HG03342 (cell line): ENCODE measurements around the gene STMN3.
"Not testable (repeated sequence)": the region's sequence is repeated elsewhere in the genome, so short reads cannot be mapped to it uniquely, and the experiment has no call there.

Experiments
- ATAC-seq: cut with Tn5 transposase; IDR thresholded peaks from one replicate; pipeline ENCODE4 v1.9.1; 2021; ENCODE audit warnings: mild to moderate bottlenecking, moderate library complexity; ENCODE audit not compliant: unreplicated experiment

Gene STMN3

GRCh38 chr20:63657937-63658748 lies 4.9 kb upstream of the STMN3 start, which contains the start of gene RTEL1:
TSS of gene RTEL1 (plus strand) at chr20:63658312. CDS start at chr20:63659403, 1,091 bp downstream.
- ATAC-seq: peak; percentile 75

- no peak for ATAC-seq
Measured at GRCh38 chr20:63657260-63657936, 4.2 kb upstream of the STMN3 start.

GRCh38 chr20:63656451-63656850 lies 3.2 kb upstream of the STMN3 start:
- no peak for ATAC-seq

DNA sequence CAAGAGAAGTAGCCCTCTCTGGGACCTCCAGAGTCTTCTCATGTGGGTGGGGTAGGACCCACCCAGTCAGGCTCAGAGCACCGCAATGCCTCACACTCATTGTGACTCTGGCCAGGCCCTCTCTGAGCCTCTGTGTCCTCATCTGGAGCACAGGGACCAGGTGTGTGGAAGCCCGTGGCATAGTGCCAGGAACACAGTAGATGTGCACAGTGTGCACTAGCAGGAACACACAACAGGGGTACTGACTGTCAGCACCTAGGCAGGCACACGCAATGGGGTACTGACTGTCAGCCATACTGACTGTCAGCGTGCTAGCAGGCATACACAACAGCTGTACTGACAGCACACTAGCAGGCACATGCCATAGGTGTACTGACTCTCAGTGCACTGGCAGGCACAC lies 2.0 kb upstream of the STMN3 start:
- ATAC-seq: no peak

GRCh38 chr20:63653974-63654668 lies 897 bp upstream of the STMN3 start:
- no peak for ATAC-seq

DNA sequence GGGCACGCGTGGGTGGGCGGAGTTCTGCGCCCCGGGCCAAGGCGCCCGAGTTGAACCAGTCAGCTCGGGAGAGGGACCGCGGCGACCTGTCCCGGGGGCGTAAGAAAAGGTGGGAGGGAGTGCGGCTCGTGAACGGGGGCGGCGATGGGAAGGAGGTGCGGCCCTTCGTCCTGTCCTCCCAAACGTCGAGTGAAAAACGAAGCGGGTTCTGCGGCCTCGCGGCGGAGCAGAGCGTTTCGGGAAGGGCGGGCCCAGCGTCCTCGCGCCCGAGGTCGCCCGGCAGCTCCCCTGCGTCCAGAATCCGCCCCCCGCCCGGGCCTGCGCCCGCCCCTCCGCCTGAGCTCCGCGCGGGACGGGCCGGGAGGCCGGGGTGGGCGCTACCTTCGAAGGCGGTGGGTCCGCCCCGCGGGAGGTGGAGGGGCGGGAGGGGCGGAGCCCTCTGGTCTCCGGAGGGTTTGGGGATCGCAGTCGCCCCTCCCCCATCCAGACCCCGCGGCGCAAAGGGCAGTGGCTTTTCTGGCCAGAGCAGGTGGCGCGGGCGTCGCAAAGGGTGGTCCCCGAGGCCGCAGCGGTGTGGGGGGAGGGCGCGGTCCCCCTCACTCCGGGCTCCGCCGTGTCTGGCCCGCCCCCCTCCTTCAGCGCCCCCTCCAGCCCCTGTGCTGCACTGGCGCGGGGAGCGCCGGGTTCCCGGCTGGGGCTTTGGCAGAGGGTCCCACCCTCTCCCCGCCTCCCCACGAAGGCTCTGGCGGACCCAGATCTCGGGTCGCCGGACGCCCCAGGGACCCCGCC lies 838 bp downstream of the STMN3 start:
- no peak for ATAC-seq

GRCh38 chr20:63651942-63652191 lies 1.4 kb downstream of the STMN3 start:
- no peak for ATAC-seq

- ATAC-seq: not testable (repeated sequence)
Measured at GRCh38 chr20:63650486-63650885, 2.7 kb downstream of the STMN3 start.

GRCh38 chr20:63648895-63649589 lies 4.2 kb downstream of the STMN3 start:
- no peak for ATAC-seq

DNA sequence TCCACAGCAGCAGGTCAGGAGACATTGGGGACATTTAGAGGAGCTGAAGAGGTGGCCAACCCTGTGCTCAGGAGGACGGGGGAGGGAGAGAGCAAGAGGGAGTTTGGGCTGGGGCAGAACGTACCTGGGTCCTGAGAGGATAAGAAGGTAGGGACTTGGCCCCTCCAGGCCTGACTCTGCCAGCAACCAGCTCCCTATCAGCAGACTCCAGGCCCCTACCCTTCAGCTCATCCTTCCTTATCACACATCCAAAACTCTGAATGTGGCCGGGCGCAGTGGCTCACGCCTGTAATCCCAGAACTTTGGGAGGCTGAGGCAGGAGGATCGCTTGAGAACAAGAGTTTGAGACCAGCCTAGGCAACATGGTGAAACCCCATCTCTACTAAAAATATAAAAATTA lies 5.0 kb downstream of the STMN3 start:
- ATAC-seq: no peak

- ATAC-seq: no peak
Measured at GRCh38 chr20:63645218-63645617, 8.0 kb downstream of the STMN3 start.

DNA sequence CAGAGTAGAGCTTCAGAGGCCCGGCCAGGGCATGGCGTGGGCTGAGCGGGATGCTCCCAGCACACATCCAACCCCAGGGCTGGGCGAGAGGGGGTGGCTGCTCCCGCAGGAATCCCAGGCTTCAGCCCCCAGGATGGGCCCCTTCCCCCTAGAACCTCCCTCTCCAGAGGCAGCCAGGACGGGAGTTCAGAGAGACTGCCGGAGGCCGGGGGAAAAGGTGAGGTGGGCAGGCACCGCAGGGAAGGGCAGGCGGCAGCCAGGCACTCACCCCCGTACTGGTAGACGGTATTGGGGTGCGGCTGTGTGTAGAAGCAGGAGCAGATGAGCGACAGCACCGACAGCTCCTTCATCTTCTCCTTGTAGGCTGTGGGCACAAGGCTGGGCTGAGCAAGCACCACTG lies 9.3 kb downstream of the STMN3 start:
- no peak for ATAC-seq

- no peak for ATAC-seq
Measured at GRCh38 chr20:63643499-63643898, 9.7 kb downstream of the STMN3 start.

DNA sequence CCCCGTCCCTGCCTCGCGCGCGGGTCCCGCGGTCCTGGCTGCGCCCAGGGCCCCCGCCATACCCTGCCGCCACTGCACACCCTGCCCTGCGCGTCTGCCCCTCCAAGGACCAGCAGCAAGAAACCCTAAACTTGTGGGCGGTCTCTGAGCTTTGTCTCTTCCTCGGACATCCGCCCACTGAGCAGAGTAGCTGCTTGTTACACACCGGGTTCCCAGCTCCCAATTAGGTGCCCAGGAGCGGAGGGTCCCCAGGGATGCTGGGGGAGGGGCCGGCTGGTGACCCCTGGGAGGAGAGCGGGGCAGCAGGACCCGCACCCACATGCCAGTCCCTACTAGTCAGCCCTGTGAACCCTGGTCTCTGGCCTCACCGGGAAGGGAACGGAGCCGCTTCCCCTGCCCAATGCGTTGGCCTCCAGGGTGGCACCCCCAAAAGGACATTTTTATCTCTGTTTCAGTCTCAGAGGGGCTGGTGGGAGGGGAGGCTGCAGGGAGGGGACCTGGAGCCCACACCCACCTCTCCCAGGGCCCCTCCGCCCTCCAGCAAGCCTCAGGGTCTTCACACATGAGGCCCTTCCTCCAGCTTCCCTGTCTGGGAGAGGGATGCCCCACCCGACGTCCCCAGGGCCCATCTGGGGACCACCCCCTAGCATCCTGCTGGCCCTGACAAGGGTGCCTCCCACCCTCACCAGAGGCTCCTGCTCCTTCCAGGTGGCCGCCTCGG lies 10.5 kb downstream of the STMN3 start:
- ATAC-seq: no peak

DNA sequence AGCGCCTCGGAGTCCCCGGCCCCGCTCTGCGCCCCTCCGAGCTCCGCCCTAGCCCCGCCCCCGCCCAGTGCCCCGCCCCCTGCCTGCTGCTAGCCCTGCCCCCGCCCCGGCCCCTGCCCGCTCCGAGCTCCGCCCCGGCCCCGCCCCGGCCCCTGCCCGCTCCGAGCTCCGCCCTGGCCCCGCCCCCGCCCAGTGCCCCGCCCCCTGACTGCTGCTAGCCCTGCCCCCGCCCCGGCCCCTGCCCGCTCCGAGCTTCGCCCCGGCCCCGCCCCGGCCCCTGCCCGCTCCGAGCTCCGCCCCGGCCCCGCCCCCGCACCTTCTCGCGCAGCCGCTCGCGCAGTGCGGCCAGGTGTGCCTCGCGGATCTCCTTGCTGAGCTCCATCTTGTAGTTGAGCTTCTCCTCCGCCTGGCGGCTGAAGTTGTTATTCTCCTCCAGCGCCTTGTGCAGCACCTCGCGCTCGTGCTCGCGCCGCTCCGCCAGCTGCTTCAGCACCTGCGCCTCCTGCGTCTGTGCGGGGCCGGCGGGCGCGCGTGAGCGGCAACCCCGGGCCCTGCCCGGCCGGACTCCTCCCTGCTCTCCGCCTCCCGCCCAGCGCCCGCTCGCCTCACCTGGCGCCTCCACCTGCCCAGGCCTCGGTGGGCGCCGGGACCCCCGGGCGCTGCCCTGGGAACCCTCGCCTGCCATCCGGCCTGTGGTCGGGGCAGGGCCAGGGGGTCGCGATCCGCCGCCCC lies 11.3 kb downstream of the STMN3 start:
- peak; percentile 77 for ATAC-seq

DNA sequence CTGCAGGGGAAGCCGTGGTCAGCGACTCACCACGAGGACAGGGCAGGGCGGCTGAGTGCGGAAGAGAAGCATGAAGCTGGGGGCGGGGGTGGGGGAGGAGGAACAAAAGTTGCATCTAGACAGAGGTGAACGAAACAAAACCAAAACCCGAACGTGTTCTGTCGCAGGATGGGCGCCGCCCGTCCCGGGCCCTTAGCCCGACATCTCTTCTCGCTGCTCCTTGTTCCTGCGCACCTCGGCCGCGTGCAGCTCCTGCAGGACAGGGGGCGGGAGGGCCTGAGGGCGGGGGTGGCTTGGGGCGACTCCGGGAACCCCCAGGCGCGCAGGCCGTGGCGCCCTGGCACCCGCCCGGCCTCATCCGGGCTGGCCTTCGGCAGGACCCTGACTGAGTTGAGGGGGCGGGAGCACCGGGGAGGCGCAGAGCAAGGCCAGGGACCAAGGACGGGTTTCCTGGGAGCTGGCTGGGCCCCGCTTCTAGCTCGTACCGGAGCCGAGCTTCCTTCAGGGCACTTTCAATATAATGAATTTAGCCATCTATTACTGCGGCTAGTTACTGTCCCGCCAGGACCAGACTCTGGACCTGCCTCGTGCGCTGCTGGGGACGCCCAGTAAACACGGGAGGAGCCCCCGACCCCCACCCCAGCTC lies 12.0 kb downstream of the STMN3 start:
- ATAC-seq: no peak

DNA sequence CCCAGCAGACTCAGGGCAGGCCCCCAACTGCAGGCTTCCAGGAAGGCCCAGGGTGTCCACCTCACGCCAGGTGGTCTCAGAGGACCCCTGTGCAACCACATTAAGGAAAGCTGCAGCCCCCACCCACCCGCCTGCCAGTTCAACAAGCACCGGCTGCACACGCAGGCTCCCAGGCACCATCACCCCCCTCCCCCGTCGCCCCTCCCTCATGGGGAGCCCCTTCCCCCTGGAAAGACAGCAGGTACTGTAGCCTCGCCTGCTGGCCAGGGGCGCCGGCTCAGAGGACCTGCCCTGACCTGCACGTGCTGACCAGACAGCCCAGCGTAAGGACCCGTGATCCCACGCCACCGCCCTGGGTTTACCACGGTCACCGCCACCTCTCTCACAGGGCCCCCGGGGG lies 12.5 kb downstream of the STMN3 start:
- ATAC-seq: not testable (repeated sequence)

- ATAC-seq: no peak
Measured at GRCh38 chr20:63640086-63640485, 13.1 kb downstream of the STMN3 start.
